NCI-H1930 (cell line): ENCODE data around the gene ROS1.
"Not testable (repeated sequence)": the region's sequence is repeated elsewhere in the genome, so short reads cannot be mapped to it uniquely, and the experiment has no call there.

Source experiments
- DNase-seq, 2 experiments: peaks; one replicate each; lab custom pipeline; 2025; lab: John Stamatoyannopoulos, UW

Gene ROS1

DNA sequence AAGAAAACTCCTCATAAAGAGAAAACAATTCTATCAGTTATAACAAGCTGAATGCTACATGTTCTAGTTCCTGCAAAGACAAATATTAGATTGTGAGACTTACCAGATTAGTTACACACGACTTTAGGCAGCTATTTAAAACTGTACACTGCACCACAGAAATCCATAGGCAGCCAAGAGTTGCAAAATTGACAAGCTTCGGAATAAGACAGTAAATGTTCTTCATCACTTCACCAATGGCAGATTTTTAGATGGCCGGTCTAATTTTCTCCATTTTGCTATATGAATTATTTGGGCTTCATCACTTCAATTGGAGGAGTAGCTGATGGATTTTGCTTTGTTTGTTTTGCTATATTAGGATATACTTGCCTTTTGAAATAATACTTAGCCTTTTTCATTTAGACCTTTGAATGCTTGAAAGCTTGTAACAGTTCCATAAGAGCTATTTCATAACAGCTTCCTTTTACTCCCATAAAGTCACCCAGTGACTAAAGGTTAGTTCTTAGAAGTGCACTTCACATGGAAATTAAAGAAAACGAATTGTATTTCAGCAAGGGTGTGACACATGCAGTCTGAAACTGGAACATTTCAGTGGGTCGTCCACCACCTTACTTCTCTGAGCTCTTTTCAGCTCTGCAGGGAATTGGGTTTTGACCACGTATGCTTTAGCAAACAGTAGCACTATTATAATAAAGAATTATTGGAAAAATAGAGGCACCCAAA is at the start of gene ROS1:
Gene ROS1 (minus strand): TSS at position 512 of the 723 bp plus-strand sequence. CDS start 286 bp downstream, at position 226.
- DNase-seq, result no peak

DNA sequence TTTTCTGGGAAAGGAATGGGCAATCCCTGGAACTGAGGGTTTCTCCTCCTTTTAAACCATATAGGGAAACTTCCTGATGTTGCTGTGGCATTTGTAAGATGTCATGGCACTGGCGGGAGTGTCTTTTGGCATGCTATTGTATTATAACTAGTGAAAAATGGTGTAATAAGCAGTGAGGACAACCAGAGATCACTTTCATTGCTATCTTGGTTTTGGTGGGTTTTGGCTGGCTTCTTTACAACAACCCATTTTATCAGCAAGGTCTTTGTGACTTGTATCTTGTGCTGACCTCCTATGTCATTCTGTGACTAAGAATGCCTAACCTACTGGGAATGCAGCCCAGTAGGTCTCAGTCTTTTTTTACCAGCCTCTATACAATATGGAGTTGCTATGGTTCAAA is 47.7 kb upstream of the ROS1 start:
- no peak for DNase-seq

DNA sequence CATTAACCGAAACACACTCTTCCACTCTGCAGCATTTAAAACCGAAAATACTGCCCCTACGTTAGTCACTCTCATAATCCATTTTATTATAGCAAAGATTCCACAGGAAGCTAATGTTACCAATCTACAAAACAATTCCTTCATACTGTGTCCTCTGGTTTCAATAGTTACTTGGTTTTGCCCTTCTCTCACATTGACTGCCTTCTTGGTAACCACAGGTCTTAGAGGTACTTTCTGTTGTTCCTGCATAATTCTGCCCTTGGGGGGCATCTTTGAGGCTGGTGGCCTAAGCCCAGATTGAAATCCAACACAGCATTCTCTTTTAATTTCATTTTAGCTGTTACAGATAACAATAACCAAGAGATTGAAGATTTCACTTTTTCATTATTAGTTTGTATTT is 46.9 kb upstream of the ROS1 start:
- DNase-seq, result no peak

DNA sequence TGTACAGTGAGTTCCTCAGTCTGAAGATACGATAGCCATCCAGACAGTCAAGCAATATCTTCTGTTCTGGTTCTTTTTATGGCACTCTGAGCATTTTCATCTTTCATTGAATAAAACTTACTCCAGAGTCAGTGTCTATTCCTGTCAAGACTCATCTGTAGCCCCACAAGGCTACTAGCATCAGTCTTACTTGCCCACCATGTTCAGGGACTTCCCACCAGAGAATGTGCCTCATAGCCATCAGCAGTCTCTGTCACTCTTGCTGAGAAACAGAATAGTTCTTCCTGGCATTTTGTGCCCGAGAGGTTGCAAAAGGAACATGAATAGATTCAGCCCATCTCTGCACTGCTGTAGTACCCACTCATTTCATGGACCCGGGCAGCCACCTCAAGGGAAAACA is 44.0 kb upstream of the ROS1 start:
- no peak for DNase-seq

DNA sequence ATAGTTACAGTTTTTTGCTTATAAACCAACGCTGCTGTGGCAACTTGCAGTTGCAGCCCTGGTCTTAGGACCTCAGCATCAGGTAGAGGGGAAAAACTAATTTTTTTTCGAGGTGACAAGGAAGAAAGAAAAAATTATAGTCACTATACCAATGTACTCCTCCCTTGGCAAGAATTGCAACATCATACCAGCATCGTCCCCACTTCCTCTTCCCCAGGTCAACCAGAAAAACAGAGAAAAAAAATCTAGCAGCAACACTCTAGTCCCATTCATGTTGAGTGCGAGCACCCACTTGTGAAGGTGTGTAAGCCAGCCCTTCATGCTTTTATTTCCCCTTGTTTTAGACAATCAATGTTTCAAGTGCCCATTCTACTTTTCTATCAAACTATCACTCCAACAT is 43.6 kb upstream of the ROS1 start:
- no peak for DNase-seq

DNA sequence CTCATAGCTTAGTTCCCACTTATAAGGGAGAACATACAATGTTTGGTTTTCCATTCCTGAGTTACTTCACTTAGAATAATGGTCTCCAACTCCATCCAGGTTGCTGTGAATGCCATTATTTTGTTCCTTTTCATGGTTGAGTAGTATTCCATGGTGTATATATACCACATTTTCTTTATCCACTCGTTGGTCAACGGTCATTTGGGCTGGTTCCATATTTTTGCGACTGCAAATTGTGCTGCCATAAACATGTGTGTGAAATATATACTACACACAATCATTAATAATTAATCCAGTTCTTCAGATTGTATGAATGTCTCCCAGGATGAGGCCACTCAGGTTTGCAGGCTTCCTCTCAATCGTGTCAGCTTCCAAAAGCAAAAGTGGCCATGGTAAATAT is 42.8 kb upstream of the ROS1 start:
- DNase-seq, result not testable (repeated sequence)

DNA sequence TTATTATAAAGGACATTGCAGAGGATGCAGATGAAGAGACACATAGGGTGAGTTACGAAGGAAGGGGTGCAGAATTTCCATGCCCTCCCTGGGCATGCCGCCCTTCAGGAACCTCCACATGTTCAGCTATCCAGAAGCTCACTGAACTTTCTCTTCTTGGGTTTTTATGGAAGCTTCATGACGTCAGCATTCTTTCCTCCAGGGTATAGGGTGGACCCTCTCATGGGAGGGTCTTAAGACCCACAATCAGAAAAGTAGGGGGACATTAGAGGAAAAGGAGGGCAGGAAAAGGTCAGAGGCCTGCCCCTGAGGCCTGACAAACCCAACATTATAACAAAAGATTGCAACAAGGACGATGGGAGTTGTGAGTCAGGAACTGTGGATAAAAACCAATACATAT is 42.1 kb upstream of the ROS1 start:
- DNase-seq, result no peak

DNA sequence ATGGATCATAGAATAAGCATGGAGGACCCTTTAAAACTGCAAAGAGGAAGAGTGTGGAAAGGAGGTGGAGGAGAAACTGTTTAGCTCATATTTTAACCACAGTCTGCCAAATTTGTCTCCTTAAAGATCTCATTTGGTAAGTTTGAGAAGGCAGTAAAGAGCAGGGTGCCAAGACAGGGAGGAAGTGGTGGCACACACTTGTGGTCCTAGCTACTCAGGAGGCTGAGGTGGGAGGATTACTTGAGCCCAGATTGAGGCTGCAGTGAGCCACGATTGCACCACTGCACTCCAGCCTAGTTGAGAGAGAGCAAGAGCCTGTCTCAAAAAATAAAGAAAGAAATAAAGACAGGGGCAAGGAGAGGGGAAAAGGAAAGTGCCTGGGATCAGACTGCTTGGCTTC is 39.9 kb upstream of the ROS1 start:
- DNase-seq, result no peak

DNA sequence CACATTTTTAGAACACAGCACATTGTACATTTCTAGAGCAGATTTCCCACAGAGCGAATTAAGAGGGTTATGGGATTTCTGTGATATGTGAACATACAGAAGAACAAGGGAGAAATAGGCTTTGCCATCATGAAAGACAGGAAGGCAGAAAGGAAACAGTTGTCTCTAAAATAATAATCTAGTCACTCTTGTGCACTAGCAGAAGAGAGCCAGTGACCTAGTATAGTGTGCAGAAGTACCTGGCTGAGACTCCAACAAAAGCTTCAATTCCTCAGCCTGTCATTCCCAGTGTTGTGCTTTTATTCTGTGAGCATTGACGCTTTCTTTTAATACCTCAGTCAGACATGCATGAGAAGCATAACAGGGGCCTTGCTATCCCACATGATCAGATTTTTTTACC is 39.0 kb upstream of the ROS1 start:
- no peak for DNase-seq

DNA sequence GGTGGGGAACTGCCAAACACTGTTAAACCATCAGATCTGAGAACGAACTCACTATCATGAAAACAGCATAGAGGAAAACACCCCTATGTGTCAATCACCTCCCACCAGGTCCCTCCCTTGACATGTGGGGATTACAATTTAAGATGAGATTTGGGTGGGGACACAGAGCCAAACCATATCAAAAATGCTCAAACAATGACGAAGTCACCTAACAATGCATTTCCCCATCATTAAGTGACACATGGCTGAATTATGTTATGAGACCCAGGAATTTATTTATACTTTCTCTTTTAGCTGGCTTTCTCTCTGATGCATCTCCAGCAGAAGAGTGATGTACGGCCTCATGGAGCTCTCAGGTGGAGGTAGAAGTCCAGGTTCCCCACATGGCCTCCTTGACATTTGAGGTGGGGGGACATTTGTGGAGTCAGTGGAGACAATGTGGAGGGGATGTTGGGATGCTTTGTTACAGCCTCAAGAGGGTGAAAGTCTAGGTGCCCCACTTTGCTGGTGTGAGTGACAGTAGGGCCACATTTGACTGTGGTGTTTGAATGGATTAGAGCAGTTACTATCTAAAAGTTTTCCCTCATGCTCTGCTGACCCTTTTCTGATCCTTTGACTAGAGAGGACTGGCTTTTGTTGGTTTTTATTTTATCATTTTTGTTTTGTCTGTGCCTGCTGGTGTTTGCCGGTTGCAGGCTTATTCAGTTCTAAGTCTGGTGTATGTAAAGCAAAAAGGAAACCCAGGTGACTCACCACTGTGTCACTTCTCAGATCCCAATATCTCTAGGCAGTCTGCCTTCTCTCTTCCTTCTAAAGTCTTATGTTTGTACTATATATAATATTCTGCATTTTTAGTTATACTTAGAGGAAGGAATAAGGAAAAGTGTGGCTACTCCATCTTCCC is 38.3 kb upstream of the ROS1 start:
- DNase-seq, result no peak

DNA sequence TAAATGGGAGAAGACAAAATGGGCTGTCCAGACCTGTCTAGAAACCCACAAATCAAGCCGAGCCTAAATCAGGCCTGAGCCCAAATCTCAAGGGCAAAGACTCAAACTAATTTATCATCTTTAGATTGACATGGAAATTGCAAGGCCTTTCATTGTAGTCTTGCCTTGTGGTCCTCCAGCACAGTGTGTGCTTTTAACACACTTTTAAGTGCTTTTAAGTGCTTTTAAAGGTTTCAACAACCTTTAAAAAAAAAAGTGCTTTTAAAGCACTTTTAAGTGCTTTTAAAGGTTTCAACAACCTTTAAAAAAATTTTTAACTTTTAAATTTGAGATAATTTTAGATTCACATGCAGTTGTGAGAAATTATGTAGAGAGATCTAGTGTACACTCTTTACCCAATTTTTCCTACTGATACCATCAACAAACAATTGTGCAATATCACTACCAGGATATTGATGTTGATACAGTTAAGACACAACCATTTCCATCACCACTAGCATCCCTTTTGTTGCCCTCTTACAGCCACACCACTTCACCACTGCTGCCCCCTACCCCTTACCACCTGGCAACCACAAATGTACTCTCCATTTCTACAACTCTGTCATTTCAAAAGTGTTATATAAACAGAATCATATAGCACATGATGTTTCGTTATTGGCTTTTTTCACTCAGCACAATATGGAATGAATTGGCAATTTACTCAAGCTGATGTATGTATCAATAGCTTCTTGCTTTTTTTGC is 33.6 kb upstream of the ROS1 start:
- DNase-seq, result no peak

DNA sequence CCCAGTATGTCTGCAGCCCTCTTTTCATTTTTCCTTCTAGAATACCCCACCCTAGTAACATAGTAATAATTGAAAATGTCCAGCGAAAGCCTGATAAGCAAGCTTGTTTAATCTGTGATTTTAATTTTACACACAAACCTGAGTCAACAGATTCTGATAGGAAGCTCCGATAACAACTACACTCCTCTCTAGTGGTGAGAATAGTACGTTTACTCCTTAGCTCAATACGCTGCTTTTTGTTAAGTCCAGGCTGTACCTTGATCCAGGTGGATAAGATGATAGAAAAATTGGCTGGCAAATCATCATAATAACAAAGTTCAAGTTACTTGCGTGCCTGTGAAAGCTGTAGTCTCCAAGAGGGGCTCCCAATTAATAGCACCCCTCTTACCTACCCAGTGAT is 31.3 kb upstream of the ROS1 start:
- DNase-seq, result no peak

DNA sequence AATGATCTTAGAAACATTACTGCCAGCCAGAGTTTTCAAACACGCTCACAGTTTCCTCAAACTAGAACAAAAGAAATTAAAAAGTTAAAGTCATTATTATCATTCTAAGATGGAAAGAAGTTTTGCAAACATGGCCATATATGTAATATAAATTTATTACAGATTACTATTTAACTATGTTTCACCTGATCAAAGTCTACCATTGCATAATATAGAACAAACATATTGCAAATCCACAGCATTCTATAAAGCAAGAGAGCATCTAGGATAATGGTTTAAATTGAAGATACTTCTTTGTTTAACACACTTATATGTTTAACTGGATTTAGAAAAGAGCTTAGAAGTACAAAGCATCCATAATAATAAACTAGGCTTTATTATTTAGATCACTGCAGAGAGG is 30.5 kb upstream of the ROS1 start:
- no peak for DNase-seq

DNA sequence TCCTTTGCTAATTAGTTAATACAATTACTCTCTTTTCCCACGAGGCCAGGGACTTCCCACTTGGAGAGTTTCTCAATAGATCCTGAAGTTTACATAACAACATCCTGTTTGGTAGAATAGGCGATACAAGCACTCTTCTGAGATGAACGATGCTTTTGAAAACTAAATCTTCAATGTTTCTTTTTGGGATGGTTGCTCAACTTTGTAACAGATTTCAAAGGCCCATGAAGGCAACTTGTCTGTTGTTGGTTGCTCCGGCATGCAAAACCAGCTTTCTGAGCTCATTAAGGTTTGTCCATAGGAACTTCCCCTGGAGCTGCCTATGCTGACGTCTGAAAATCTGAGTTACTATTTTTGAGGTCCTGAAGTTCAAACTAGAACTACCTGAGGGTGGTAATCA is 25.9 kb upstream of the ROS1 start:
- no peak for DNase-seq

DNA sequence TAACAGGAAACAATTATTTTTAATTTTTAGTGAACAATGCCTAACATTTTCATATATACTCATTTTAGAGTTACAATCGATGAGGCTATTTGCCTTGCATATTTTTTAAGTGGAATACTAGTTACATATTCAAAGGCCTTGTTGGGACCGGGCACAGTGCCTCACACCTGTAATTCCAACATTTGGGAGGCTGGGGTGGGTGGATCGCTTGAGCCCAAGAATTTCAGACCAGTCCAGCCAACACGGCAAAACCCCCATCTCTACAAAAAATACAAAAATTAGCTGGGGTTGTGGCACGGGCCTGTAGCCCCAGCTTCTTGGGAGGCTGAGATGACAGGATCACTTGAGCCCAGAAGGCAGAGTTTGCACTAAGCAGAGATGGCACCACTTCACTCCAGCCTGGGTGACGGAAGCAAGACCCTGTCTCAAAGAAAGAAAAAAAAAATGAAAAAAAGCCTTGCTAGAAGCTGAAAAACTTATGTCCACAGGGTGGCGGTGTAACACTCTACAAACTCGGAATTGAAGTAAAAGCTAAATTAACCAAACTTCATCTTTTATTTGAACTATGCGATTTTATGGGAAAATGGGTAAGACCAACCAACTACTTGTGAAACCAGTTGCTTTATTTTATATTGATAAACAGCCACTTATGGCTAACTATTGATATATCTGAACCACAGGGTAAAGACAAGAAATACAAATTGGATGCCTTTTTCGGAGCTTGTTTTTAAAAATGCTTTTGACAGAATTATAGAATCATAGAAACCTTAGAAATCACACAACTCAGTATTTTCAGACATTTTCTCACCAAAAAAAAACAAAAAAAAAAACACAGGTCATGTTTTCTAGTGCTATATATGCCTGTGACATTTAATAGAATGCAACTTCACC is 24.1 kb upstream of the ROS1 start:
- DNase-seq, result peak; percentile 35 to 42

DNA sequence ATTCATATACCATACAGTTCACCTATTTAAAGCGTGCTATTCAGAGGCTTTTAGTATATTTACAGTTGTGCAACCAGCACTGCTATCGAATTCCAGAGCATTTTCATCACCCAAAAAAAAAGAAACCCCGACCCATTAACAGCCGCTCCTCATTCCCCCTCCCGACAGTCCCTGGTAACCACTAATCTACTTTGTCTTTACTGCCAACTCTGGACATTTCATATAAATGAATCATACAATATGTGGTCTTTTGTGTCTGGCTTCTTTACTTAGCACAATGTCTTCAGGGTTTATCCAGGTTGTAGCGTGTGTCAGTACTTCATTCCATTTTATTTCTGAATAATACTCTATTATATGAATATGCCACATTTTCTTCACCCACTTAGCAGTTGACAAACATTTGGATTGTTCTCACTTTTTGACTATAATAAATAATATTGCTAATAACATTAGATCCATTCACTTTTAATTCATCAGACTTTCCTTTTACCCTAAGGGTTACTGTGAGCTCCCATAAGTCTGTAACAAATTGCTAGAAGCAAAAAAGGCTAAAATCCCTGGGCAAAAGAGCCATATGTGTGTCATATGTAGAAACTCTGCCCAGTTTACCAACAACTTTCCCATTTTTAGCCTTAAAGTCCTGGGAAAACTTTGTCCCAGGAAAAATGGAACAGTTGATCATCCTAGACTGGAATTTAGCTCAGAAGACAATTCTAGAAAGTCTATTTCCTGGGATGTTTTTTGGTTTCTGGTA is 23.2 kb upstream of the ROS1 start:
- no peak for DNase-seq

DNA sequence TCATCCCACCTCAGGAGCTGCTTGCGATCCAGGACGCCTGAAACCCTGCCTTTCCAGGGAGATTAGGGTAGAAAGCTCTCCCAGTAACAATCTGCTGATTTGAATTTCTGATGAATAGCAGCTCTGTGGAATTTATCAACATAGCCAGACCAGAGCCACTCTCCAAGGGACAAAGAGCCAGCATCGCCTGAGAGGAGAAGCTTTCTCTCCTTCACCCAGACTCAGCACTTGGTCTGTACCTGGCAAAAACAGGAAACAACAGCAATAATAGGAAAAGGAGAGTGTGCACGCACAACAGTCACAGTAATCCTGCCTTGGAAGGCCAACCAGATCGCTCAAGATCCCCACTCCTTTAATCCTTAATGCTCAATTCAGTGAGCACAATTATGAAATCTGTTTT is 22.3 kb upstream of the ROS1 start:
- no peak for DNase-seq

DNA sequence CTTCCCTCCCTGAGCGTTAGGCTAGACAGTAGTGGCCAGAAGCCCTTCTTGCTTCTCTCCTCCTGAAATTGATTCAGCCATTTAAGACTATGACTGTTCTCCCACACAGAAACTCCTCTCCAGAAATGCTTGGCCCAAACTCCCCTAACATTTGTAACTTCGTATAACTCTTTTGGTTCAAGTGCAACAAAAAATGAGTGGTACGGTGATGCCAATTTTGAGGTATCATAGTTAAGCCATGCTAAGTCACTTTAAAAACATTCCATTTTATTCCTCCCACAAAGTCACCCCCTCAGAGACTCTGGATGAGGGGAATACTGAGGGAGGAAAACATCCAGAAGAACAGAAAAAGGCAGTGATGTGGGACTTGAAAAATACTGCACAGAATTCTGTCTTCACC is 21.1 kb upstream of the ROS1 start:
- DNase-seq, result no peak

DNA sequence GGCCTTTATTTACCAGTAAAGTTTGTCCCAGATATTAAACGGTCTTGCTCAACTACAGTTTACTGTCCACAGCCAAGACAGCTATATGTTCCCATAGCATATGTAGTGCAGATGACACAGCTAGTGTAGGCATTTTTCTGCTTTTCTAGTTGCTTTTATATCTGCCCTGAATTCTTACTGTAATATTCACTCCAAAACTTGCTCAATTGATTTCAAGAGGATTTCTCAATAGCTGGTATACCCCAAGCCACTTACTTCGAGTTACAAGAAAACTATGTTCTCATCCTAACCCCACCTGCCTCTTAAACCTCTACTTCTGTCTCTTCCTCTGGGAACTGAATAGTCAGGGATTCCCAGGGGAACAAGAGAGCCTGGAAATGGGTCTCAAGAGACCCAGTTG is 18.9 kb upstream of the ROS1 start:
- no peak for DNase-seq

DNA sequence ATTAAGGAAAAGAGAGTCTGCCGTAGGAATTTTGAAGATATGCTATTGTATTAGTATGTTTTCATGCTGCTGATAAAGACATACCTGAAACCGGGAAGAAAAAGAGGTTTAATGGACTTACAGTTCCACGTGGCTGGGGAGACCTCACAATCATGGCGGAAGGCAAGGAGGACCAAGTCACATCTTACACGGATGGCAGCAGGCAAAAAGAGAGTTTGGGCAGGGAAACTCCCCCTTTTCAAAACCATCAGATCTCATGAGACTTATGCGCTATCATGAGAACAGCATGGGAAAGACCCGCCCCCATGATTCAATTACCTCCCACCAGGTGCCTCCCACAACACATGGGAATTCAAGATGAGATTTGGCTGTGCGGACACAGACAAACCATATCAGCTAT is 16.6 kb upstream of the ROS1 start:
- DNase-seq, result not testable (repeated sequence)

DNA sequence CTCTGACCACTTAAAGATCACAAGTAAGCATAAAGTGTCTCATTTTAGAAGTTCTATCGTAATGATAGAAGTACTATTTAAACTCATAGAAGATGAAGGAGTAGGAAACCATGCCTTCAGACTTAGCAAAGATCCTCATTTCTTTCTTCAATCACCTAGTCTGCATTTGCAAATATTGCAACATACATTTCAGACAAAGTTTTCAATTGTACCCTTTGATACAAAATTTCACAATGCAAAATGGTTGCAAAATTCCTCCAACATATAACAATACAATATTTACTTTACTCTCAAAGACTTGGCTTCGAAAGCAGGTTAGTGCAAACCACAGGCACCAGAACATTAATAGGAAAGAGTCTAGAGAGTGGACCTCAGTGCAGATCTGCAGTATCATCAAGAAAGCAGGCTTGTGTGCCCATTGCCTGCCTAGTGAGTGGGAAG is 16.1 kb upstream of the ROS1 start:
- DNase-seq, result no peak
